H9 (cell line): ENCODE measurements around the gene WHAMM. TPM values are rescaled to one million over a fixed set of nuclear protein-coding genes. Genes with fewer than 3 reads are reported as not detected.
A peak's percentile ranks its signal among the peaks of the same experiment; 100 is the strongest.

Experiments
- DNase-seq: peaks from one replicate; pipeline ENCODE4 v3.0.0-alpha.2; 2017
- H2AFZ ChIP-seq: one replicate; pipeline ENCODE4 v1.6.1; 2013; ENCODE audit warnings: mild to moderate bottlenecking, low read length, control low read depth, moderate library complexity
- H2AK5ac ChIP-seq: 2 replicates; pipeline ENCODE4 v1.6.1; 2013; ENCODE audit warnings: low read length, control low read depth, mixed read lengths; ENCODE audit not compliant: insufficient read length
- H2BK120ac ChIP-seq: one replicate; pipeline ENCODE4 v1.6.1; 2013; ENCODE audit warnings: low read depth, mild to moderate bottlenecking, low read length, control low read depth, inconsistent platforms; ENCODE audit not compliant: poor library complexity, severe bottlenecking
- H2BK12ac ChIP-seq: 2 replicates; pipeline ENCODE4 v1.6.1; 2013; ENCODE audit warnings: low read length, control low read depth, mixed read lengths, low read depth; ENCODE audit not compliant: insufficient read length
- H2BK15ac ChIP-seq: 2 replicates; pipeline ENCODE4 v1.6.1; 2013; ENCODE audit warnings: low read depth, low read length, control low read depth
- H2BK20ac ChIP-seq: one replicate; pipeline ENCODE4 v1.6.1; 2013; ENCODE audit warnings: low read depth, mild to moderate bottlenecking, low read length, control low read depth, inconsistent platforms; ENCODE audit not compliant: poor library complexity, severe bottlenecking
- H2BK5ac ChIP-seq: 2 replicates; pipeline ENCODE4 v1.6.1; 2013; ENCODE audit warnings: low read length, control low read depth, mixed read lengths; ENCODE audit not compliant: insufficient read length
- H3K14ac ChIP-seq: 2 replicates; pipeline ENCODE4 v1.6.1; 2013; ENCODE audit warnings: low read length, control low read depth; ENCODE audit not compliant: insufficient read depth
- H3K18ac ChIP-seq: 2 replicates; pipeline ENCODE4 v1.6.1; 2013; ENCODE audit warnings: low read depth, mild to moderate bottlenecking, mixed read lengths, low read length, control low read depth; ENCODE audit not compliant: insufficient read length
- H3K23ac ChIP-seq: 2 replicates; pipeline ENCODE4 v1.6.1; 2013; ENCODE audit warnings: low read length, control low read depth, mixed read lengths, low read depth; ENCODE audit not compliant: insufficient read length
- H3K23me2 ChIP-seq: 2 replicates; pipeline ENCODE4 v1.6.1; 2013; ENCODE audit warnings: low read depth, mild to moderate bottlenecking, mixed read lengths, low read length, control low read depth; ENCODE audit not compliant: insufficient read length, poor library complexity, severe bottlenecking
- H3K27ac ChIP-seq: 2 replicates; pipeline ENCODE4 v1.5.1; 2013; ENCODE audit warnings: low read length, control low read depth, mixed read lengths, low read depth; ENCODE audit not compliant: insufficient read length
- H3K27me3 ChIP-seq: 2 replicates; pipeline ENCODE4 v1.6.1; 2013; ENCODE audit warnings: low read length, control low read depth, inconsistent platforms; ENCODE audit not compliant: insufficient read depth
- H3K4ac ChIP-seq: 2 replicates; pipeline ENCODE4 v1.6.1; 2013; ENCODE audit warnings: low read depth, mild to moderate bottlenecking, control low read depth, inconsistent platforms, low read length, moderate library complexity
- H3K4me1 ChIP-seq: 2 replicates; pipeline ENCODE4 v1.6.1; 2013; ENCODE audit warnings: low read length, control low read depth, inconsistent platforms; ENCODE audit not compliant: insufficient read depth
- H3K4me2 ChIP-seq: 2 replicates; pipeline ENCODE4 v1.6.1; 2013; ENCODE audit warnings: low read length, control low read depth, mixed read lengths; ENCODE audit not compliant: insufficient read length, insufficient read depth
- H3K56ac ChIP-seq: 2 replicates; pipeline ENCODE4 v1.6.1; 2013; ENCODE audit warnings: low read depth, mild to moderate bottlenecking, mixed read lengths, low read length, control low read depth; ENCODE audit not compliant: insufficient read length
- H3K79me1 ChIP-seq: 2 replicates; pipeline ENCODE4 v1.6.1; 2013; ENCODE audit warnings: low read depth, mild to moderate bottlenecking, moderate library complexity, low read length, control low read depth, inconsistent platforms; ENCODE audit not compliant: insufficient read depth, poor library complexity, severe bottlenecking
- H3K79me2 ChIP-seq: 2 replicates; pipeline ENCODE4 v1.6.1; 2013; ENCODE audit warnings: low read length, control low read depth, inconsistent platforms; ENCODE audit not compliant: insufficient read depth
- H3K9ac ChIP-seq: 2 replicates; pipeline ENCODE4 v1.6.1; 2013; ENCODE audit warnings: low read length, control low read depth, mixed read lengths; ENCODE audit not compliant: insufficient read length; ENCODE audit errors: extremely low read depth
- H3K9me3 ChIP-seq: one replicate; pipeline ENCODE4 v1.6.1; 2013; ENCODE audit warnings: low read depth, low read length, inconsistent platforms; ENCODE audit not compliant: control insufficient read depth
- H3T11ph ChIP-seq: one replicate; pipeline ENCODE4 v1.6.1; 2013; ENCODE audit warnings: mild to moderate bottlenecking, low read length, control low read depth, inconsistent platforms
- H4K20me1 ChIP-seq: one replicate; pipeline ENCODE4 v1.6.1; 2013; ENCODE audit not compliant: control insufficient read depth, insufficient read length, insufficient read depth
- H4K5ac ChIP-seq: 2 replicates; pipeline ENCODE4 v1.6.1; 2013; ENCODE audit warnings: low read depth, mild to moderate bottlenecking, mixed read lengths, low read length, control low read depth; ENCODE audit not compliant: insufficient read length
- H4K8ac ChIP-seq: replicated peaks from 2 replicates; pipeline ENCODE4 v1.6.1; 2013; ENCODE audit warnings: low read length, control low read depth, mixed read lengths, low read depth; ENCODE audit not compliant: insufficient read length
- H4K91ac ChIP-seq: 2 replicates; pipeline ENCODE4 v1.6.1; 2013; ENCODE audit warnings: low read depth, mild to moderate bottlenecking, moderate library complexity, mixed read lengths, low read length, control low read depth; ENCODE audit not compliant: insufficient read length
- H3K27ac Mint-ChIP-seq, 3 experiments: 2 replicates in 2 of 3; 3 replicates in 1 of 3; pipeline ENCODE4 v1.8.0; 2020 to 2021; ENCODE audit warnings: mixed read lengths in 3 of 3, mild to moderate bottlenecking in 1 of 3, moderate library complexity in 1 of 3
- H3K27me3 Mint-ChIP-seq: 2 replicates; pipeline ENCODE4 v1.8.0; 2021; ENCODE audit warnings: low read depth, mild to moderate bottlenecking, moderate library complexity, mixed read lengths
- H3K36me3 Mint-ChIP-seq, 3 experiments: 2 replicates in 2 of 3; 3 replicates in 1 of 3; pipeline ENCODE4 v1.8.0; 2020 to 2021; ENCODE audit warnings: low read depth in 3 of 3, mixed read lengths in 3 of 3; ENCODE audit not compliant: insufficient read depth in 1 of 3
- H3K4me1 Mint-ChIP-seq, 2 experiments: 2 replicates each; pipeline ENCODE4 v1.8.0; 2020; ENCODE audit warnings: mixed read lengths in 2 of 2
- H3K4me3 Mint-ChIP-seq, 2 experiments: 2 replicates in 1 of 2; 3 replicates in 1 of 2; pipeline ENCODE4 v1.8.0; 2020 to 2021; ENCODE audit warnings: mild to moderate bottlenecking in 2 of 2, mixed read lengths in 2 of 2, moderate library complexity in 1 of 2
- H3K9me3 Mint-ChIP-seq, 2 experiments: 2 replicates in 1 of 2; 3 replicates in 1 of 2; pipeline ENCODE4 v1.8.0; 2020; ENCODE audit warnings: mild to moderate bottlenecking in 2 of 2, mixed read lengths in 2 of 2, moderate library complexity in 1 of 2
- CTCF ChIP-seq: fragments of 200-600 bp; sonication (generic); conservative IDR thresholded peaks from 3 replicates; pipeline ENCODE4 v1.8.0; 2021; ENCODE audit warnings: antibody characterized with exemption, mild to moderate bottlenecking
- WGBS: extraction: QIAGEN DNeasy Blood & Tissue Kit; methylation state at CpG from one replicate; pipeline ENCODE4 v1.1.7; 2013; ENCODE audit warnings: missing lambda C conversion rate, low lambda C conversion rate, mixed read lengths; ENCODE audit not compliant: insufficient read length; ENCODE audit errors: extremely low coverage; 5-methylcytosine and 5-hydroxymethylcytosine counted together
- total RNA-seq: library from RNA; stranded (reverse); gene quantifications from 2 replicates; pipeline ENCODE4 v1.2.1, GENCODE V29; 2021

The WHAMM gene
- total RNA-seq, 1 experiment from 2014 or later, result 3.0 TPM

- no peak overlapping the region for H3T11ph ChIP-seq
- no peaks in the 10 kb centered on the region for H3K9me3 ChIP-seq
- no peaks in the 10 kb centered on the region for H3K4me1 ChIP-seq
- Mint-ChIP-seq H3K4me1 (peaks cover 0 to 8% of the 10 kb centered on the region in 2 experiments; a peak in 3 of 4 replicates), H3K9me3 (no peaks in the 10 kb centered on the region), H3K4me3 (no peak overlapping the region), H3K27ac (peak overlapping the region in 1 of 3 experiments; percentile 45; a peak in 1 of 7 replicates), H3K36me3 (no peaks in the 10 kb centered on the region), H3K27me3 (peaks cover 2% of the 10 kb centered on the region; the same call in 1 of the 2 replicates)
- H3K14ac ChIP-seq, result no peak overlapping the region
- no peaks in the 10 kb centered on the region for H3K23me2 ChIP-seq
- H4K20me1 ChIP-seq, result no peaks in the 10 kb centered on the region
- no peaks in the 10 kb centered on the region for H3K27me3 ChIP-seq
- H2BK5ac ChIP-seq, result no peak overlapping the region
- no peaks in the 10 kb centered on the region for H3K79me1 ChIP-seq
- peak; percentile 18 for DNase-seq
- H4K5ac ChIP-seq, result no peak overlapping the region
- no peak overlapping the region for H3K4ac ChIP-seq
- no CpG with 5 or more reads among the region's 10 CpGs for WGBS
- no peaks in the 10 kb centered on the region for H3K79me2 ChIP-seq
- H3K4me2 ChIP-seq, result no peak overlapping the region
- H4K91ac ChIP-seq, result no peak overlapping the region
- no peak overlapping the region for H3K23ac ChIP-seq
- no peak overlapping the region for H2BK20ac ChIP-seq
- no peak overlapping the region for H2BK120ac ChIP-seq
- TF ChIP-seq CTCF, result no peak
- no peak overlapping the region for H3K27ac ChIP-seq
- H3K56ac ChIP-seq, result no peak overlapping the region
- H2BK12ac ChIP-seq, result no peak overlapping the region
- no peak overlapping the region for H2BK15ac ChIP-seq
- H4K8ac ChIP-seq, result no peak overlapping the region
- no peak overlapping the region for H2AFZ ChIP-seq
- no peak overlapping the region for H3K18ac ChIP-seq
- no peak overlapping the region for H3K9ac ChIP-seq
- no peak overlapping the region for H2AK5ac ChIP-seq
These were observed 65.5 kb downstream of the WHAMM start for GRCh38 chr15:82874961-82875360.
